ENCODE results near the gene SPATA33.

SPATA33 gene

DNA sequence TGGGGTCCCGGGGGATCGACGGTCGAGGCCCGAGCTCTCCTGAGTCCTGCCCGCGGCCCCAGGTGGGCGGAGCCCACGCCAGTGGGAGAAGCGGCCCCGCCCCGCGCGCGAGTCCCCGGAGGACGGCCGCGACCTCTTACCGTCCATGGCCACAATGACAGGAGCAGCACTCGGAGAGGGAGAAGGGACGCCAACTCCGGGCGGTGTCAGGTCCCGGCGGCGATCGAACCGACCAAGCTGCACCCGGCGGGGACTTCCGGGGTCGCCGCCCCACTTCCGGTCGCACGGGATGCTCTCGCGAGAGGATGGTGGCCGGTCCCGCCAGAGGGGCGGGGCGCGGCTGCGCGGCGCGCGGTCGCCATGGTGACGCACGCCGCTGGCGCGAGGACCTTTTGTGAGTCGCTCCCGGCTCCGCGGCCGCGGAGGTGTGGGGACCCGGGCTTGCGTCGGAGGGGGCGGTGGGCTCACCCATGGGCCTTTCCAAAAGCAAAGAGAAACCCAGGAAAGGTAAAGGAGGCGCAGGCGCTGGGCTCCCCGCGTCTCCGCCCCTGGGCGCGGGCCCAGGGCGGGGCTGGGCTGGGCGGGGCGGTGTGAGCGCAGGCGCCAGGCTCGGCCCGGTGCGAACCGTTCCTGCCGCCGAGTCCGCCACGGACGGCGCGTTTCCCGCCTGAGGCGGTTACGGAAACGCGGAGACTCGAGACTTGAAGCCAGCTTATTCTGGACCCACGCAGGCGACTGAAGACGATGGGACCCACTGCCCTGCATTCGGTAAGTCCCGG is at the start of gene SPATA33, which contains the start of gene CHMP1A:
SPATA33 (plus strand) TSS at position 395 of the 779 bp plus-strand sequence; CDS start at position 471, 76 bp downstream.
CHMP1A (minus strand) TSS at position 267 of the 779 bp plus-strand sequence; CDS start at position 147, 120 bp downstream.
- DNase-seq = peak; percentile 93 to 97 (median 97)

DNA sequence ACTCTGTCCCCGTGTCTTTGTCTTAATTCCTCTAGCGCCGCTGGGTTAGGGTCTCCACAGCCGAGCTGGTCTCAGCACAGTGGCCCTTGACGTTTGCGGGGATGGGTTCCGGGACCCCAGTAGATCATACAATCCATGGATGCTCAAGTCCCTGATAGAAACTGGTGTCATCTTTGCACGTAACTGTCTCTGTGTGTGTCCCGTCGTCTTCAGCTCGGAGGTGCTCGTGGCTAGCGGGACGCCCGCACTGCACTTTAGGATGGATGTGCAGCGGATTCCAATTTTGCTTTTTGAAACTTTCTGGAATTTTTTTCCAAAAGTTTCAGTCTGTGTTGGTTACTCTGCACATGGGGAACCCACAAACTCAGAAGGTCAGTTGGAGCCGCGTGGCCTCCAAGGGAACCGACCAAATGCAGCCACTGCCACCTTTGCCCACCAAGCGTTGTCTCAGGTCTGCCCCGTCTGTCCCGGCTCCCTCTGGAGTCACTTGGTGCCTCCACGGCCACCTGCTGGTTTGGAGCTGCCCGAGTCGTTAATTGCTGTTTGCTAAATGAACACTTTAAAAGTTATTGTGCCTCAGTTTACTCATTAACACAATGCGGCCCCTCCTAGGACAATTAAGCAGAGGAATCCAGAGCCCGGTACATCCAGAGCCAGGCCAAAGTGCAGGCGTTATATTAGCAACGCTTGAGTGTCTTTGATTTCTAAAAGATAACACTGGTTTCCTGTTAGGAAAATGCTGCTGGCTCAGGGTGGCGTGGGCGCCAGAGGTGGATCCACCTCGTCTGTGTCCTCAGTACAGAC is 49.5 kb upstream of the SPATA33 start:
- DNase-seq = no peak

DNA sequence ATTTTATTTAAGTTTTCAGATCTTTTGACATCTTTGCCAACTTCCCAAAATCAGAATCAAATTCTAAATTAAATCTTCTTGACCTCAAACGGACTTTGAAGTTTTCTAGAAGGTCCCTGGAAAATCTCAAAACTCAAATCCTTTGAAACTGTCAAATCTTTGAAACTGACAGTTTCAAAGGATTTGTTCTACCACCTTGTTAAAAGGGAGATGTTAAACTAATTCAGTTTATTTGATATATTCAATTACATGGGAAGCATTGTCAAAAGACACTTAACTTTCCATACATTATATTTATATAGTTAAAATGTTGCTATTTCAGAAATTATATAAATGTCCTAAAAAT is 47.6 kb upstream of the SPATA33 start:
- DNase-seq = no peak

DNA sequence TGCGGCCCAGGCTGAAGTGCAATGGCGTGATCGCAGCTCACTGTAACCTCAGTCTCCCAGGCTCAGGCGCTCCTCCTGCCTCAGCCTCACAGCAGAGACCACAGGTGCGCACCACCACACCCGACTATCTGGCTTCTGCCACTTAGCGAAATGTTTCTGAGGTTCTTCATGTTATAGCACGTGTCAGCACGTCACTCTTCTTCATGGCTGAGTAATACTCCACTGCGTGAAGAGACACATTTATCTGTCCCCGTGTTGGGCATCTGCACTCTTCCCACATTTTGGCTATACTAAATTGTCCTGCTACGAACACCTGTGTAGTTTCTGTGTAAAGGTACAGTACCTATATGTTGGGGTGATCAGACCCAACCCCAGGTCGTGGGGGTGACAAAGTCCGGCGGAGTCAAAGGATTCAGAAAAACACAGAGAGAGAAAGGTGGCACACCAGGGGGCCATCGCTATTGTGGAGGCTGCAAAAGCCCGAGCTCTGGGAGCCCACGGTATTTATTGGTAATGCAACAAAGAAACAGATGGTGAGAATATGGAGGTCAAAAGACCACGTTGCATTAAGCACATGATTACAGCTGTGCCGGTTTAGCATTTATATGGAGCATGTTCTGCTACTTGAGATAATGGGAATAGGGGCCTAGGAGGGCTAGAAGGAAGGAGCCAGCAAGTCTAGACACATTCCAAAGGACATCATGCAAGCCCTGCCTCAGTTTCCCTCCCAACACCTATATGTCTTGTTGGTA is 45.0 kb upstream of the SPATA33 start:
- no peak for DNase-seq

DNA sequence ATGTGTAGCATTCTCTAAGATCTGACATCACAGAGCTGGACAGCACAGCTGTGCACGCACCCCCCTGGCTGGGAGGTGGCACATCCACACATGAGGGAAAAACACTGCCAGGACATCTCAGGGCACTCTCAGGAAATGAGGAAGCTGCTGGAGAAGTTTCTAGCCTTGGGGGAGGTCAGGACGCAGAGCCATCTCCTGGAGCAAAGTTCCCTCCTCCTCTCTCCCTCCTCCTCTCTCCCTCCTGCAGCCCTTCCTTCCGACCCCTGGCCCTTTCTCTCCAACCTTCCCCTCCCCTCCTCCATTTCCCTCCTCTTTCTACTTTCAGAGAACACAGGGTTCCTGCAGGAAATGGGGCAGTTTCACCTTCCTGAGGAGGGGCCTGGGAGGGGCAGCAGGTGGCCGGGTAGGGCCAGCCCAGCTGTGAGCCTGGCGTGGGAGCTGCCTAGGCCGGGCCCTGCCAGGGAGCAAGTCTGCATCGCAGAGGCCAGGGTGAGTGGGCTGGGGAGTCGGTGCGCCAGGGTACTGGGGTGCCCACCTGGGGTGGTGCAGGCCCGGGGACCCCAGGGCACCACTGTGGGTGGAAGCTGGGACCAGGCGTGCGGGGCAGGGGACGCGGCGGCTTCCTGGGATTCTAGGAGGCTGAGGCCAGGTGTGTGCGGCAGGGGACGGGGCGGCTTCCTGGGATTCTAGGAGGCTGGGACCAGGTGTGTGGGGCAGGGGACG is 44.2 kb upstream of the SPATA33 start, which contains the start of gene DPEP1:
DPEP1 (plus strand) TSS at position 412 of the 723 bp plus-strand sequence. CDS start 16,769 bp downstream, outside the sequence.
- peak; percentile 20 to 51 (median 34) for DNase-seq

DNA sequence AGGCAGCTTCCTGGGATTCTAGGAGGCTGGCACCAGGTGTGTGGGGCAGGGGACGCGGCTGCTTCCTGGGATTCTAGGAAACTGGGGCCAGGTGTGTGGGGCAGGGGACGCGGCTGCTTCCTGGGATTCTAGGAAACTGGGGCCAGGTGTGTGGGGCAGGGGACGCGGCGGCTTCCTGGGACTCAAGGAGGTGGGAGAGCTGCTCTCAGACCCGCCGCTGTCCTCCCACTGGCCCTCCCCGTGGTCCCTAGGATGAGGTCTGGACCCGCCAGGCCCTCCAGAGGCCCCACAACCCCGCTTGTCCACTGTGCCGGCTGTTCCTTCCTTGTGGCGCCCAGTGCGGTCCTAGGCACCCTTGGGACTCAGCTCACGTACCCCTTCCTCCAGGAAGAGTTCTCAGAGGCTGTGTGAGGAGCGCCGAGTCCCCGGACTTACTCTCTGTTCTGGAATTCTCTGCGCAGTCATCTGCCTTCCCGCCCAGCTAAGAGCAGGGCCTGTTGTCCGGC is 43.6 kb upstream of the SPATA33 start:
- DNase-seq = no peak

DNA sequence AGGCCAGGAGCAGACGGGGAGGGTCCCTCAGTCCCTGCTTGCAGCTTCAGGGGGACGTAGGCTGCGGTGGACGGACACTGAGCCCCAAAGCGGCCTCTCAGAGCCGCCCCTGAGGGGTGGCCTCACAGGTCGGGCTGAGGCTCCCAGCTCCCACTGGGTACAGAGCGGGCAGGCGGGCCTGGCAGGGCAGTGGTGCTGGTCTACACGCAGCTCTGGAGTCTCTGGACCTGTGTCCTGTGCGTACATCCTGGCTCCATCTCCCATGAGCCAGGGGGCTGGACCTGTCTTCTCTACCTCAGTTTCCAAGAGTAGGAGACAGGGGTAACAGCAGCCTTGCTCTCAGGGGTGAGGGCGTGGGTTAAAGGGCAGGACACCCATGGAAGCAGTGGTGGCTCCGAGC is 42.5 kb upstream of the SPATA33 start:
- DNase-seq = no peak

DNA sequence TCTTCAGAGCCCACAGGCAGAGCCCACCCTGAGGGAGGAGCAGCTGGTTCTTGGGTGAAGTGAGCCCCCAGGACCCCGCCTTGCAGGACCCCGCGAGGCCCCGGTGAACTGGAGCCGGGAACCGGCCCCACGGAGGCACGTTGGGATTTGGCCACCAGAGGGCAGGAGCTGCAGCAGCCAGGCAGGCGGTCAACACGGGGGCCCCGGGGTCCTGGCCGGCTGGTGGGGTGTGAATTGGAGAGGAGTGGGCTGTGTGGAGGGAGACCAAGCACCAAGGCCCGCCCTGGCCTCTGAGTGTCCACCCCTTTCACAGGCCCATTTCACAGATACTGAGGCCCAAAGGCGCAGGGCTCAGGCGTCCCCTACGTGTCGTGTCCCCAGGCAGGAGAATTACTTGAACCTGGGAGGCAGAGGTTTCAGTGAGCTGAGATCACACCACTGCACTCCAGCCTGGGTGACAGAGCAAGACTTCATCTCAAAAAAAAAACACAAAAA is 42.0 kb upstream of the SPATA33 start:
- peak; percentile 21 to 73 (median 52) for DNase-seq

DNA sequence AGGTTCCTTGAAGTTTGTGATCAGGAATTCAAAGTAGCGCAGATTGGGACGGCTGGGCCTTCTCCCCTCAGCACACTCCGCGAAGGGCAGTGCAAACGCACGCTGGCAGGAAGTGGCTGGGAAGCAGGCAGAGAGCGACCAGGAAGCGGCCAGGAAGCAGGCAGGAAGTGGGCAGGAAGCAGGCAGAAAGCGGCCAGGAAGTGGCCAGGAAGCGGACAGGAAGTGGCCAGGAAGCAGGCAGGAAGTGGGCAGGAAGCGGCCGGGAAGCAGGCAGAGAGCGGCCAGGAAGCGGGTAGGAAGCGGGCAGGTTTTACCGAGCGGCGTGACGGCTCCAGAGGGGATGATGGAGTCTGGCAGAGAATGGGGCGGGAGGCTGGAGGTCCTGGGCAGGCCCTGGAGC is 41.0 kb upstream of the SPATA33 start:
- no peak for DNase-seq

DNA sequence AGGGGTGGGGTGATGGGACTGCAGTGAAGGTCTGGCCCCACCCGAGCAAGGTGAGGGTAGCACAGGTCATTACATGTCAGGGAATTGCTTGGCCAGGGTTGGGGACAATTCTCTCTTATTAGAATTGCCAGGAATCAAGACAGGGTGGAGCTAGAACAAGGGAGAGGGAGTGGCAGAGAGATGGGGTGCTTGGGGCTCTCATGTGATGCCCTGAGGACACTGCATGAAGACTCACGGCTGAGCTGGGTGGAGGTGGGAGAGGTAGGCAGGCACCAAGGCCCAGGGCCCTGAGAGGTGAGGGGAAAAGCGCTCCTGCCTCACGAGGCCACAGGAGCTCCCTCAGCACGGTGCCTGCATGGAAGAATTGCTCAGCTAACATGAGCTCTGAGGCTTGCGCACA is 40.6 kb upstream of the SPATA33 start:
- no peak for DNase-seq

DNA sequence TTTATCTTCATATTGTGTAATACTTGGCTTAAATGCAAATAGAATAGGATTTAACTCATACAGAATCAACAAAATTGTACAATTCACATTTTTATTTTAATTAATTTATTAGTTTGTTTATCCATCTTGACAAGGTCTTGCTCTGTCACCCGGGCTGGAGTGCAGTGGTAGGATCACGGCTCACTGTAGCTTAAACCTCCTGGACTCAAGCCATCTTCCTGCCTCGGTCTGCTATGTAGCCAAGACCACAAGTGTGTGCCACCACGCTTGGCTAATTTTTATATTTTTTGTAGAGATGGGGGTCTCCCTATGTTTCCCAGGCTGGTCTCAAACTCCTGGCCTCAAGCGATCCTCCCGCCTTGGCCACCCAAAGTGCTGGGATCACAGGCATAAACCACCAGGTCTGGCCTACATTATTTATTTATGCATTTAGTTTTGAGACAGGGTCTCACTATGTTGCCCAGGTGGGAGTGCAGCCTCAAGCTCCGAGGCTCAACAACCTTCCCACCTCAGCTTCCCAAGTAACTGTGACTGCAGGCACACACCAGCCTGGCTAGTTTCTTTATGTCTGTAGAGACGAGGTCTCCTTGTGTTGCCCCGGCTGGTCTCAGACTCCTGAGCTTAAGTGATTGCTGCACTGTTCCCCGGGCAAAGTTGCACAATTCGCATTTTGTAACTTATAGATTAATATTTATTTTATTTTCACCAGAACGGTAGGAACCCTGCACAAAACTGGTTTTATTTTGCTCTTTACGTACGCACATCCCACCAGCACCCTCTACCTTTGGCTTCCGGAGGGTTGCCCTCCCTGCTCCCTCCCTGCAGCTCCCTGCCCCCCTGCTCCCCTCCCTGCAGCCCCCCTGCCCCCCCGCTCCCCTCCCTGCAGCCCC is 39.3 kb upstream of the SPATA33 start:
- DNase-seq = no peak

DNA sequence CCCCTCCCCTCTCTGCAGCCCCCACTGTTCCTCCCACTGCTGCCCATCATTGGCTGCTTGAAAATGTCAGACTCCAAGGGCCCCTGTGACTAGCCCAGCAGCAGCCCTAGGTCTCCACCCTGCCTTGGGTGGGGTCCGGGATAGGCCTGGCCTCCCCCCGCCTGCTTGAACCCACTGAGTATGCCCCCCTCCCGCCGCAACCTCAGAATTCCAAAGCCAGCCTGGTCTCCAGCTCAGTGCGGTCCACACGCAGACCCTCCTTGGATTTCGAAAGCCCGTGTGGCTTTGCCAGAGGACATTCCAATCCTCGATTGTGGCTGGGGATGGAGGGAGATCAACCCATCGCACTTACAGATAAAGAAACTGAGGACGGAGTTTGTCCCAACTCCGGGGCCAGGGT is 37.8 kb upstream of the SPATA33 start:
- no peak for DNase-seq

DNA sequence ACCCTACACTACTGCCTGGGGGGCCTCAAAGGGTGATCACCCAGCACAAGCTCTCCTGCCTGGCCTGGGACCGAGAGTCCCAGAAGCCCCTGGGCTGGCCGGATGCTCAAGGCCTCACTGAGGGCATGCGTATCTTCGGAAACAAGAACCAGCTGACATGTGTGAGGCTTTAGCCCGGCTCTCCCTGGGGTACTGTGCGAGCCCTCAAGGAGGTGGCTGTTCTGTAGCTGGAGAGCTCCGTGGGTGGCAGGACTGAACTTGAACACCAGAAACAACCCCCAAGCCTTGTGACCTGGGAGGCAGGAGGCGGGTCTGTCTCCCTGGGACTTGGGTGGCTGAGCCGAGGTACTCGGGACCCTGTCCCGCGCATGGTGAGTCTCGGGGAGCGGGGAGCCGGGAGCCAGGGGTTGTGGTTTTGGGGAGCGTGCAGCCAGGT is 37.2 kb upstream of the SPATA33 start:
- no peak for DNase-seq

DNA sequence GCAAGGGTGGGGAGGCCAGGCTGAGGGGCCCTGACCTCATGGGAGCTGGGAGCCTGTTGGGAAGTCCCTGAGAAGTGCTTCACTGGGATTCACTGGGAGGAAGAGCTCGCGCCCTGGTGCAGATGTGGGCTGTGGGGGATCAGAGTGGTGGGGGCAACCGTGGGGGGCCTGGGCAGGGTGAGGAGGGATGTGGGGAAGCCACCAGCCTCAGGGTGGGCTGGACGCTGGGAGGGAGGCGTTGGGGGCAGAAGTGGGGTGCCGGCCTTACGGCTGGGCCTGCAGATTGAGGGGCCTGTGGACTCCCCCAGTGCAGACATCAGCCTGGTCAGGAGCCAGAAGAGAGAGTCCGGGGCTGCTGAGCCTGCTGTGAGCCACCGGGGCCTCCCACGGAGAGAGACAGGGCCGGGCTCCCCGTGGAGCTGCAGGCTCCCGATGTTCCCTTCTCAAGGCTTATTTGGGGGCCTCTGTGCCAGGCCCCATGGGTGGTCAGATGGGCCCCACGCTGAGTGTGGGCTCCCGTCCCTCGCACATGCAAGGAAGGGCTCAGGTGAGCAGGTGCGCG is 36.4 kb upstream of the SPATA33 start:
- DNase-seq = no peak

DNA sequence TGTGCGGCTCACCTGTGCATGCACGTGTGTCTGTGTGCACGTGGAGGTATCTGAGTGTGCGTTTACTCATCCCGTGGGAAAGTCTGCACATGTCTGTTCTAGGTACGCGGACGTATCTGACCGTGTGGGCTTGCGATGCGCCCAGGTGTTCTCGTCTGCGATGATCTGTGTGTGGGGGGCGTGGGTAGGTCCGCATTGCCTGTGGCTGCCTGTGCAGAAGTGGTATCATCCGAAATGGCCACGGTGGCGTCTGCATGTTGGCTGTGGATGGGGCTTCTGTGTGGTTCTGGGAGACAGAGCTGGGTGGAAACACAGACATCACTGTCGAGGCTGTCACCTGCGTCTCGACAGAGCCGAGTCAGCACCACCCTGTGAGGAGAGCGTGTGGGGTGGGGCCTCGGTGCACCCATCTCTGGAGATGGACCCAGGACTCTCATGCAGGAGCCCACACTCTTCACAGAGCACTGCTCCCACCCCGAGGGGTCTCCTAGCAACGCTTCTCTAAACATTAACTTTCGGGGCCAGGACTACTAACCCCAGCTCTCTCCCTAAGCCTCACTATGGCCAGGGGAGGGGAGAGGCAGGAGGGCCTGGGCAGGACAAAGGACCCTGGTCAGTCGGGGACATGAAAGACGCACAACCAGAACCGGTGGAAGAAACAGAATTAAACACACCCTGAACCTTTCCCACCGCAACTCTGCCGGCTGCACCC is 35.8 kb upstream of the SPATA33 start:
- no peak for DNase-seq

DNA sequence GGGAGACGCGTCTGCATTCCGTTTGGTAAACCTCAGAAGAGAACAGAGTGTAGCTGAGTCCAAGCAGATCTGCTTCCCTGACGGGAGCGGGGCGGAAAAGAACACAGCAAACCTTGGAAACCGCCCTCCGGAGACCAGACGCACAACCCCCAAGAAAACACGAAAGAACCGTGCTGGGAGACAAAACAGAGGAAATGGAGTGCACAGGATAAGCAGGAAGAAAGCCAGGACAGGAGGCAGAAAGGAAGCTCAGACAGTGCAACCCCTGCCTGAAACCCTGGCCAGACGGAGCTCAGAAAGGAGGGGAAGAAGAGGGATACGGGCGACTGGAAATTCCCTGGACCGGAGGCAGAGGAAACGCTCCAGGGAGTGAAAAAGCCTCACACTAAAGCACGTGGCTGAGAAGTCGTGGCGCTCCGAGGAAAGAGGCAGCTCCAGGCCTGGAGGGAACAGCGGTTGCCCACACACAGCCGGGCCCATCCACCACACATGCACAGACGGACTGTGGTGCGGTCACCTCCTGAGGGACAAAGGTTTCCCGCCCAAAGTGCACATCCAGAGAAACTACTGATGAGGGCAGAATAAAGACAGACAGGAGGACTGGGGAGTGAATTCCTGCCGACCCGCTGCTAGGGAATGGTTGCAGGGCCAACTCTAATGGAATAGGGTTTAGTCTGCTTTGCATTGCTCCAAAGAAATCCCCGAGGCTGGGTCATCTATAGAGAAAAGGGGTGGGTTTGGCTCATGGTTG is 34.0 kb upstream of the SPATA33 start:
- no peak for DNase-seq

DNA sequence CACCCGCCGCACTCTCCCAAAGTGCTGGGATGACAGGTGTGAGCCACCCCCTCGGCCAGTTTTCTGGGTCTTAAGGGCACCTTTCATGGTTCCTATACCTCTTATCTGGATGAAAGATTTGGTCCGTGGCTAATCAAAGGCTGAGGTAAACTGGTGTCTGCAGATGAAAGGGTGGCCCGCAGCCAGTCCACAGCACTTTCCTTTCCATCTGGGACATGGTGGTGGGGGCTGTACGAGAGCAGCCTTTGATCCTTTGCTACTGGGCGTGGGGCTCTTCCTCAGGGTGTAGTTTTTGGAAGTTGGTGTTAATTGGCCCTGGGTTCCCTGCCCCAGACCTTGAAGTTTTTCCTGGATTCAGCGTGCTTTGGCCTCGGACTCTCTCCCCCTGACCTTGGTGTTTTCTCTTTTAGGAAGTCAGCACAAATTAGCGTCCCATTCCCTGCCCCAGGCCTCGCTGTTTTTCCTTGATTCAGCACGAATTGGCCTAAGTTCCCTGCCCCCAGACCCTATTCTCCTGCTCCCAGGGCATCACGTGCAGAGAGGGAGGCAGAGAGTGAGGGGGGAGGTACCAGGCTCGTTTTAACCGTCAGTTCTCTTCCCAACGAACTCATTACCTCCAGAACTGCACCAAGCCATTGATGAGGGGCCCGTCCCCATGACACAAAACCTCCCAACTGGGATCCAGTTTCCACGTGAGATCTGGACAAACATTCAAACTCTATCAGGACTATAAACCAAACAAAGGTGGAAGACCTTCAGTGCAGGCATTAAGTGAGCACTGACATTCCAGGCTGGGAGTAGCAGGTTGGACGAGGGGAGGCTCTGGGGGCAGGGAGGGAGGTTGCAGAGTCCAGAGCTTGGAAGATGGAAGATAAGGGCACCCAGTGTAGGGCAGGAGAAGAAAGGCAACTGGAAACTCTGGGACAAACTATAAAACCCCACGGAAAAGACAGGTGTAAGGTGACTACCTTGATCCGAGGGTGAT is 32.6 kb upstream of the SPATA33 start:
- DNase-seq = no peak

Measured in suppressor macrophage treated with lipopolysaccharide for 1 hour (primary cell).